Muscle of arm (tissue), 14 donors: ENCODE measurements around the gene AFTPH. TPM values are rescaled to one million over a fixed set of nuclear protein-coding genes. Genes with fewer than 3 reads are reported as not detected.

ENCODE experiments used
- DNase-seq: peaks from one replicate; pipeline ENCODE4 v3.0.0-alpha.2; 2013
- long read RNA-seq, 11 donors: transcript quantifications; one replicate each; lab custom pipeline, GENCODE V29; 2026
- polyA plus RNA-seq, 12 donors: library from polyadenylated mRNA; unstranded; fragments of 120-200 nt; gene quantifications; one replicate each; pipeline ENCODE4 v1.2.1, GENCODE V29; 2013; ENCODE audit not compliant: insufficient read length in 12 of 12

The AFTPH gene
- polyA plus RNA-seq = 10 to 100 TPM in 11 of 12 donors, not detected in 1; 16.3 to 36.5 (median 22.8) TPM
- long read RNA-seq, donor 1, partial matches to known transcripts = 7 of 8 reads
- long read RNA-seq, donor 1, other reads (novel, unspliced or antisense) = 0 of 8 reads
- long read RNA-seq, donor 2, full-length matches to known transcripts = 3 of 3 reads
- long read RNA-seq, donor 2, partial matches to known transcripts = 0 of 3 reads
- long read RNA-seq, donor 2, other reads (novel, unspliced or antisense) = 0 of 3 reads
- long read RNA-seq, donor 3, full-length matches to known transcripts = 1 of 1 reads
- long read RNA-seq, donor 3, partial matches to known transcripts = 0 of 1 reads
- long read RNA-seq, donor 3, other reads (novel, unspliced or antisense) = 0 of 1 reads
- long read RNA-seq, donor 4, full-length matches to known transcripts = 1 of 1 reads
- long read RNA-seq, donor 4, partial matches to known transcripts = 0 of 1 reads
- long read RNA-seq, donor 4, other reads (novel, unspliced or antisense) = 0 of 1 reads
- long read RNA-seq, donor 5, full-length matches to known transcripts = 1 of 1 reads
- long read RNA-seq, donor 5, partial matches to known transcripts = 0 of 1 reads
- long read RNA-seq, donor 5, other reads (novel, unspliced or antisense) = 0 of 1 reads
- long read RNA-seq, donor 6, full-length matches to known transcripts = 1 of 1 reads
- long read RNA-seq, donor 6, partial matches to known transcripts = 0 of 1 reads
- long read RNA-seq, donor 6, other reads (novel, unspliced or antisense) = 0 of 1 reads
- long read RNA-seq, donor 7, full-length matches to known transcripts = 1 of 1 reads
- long read RNA-seq, donor 7, partial matches to known transcripts = 0 of 1 reads
- long read RNA-seq, donor 7, other reads (novel, unspliced or antisense) = 0 of 1 reads
- long read RNA-seq, donor 8 = 0 reads
- long read RNA-seq, donor 9, partial matches to known transcripts = 11 of 11 reads
- long read RNA-seq, donor 9, other reads (novel, unspliced or antisense) = 0 of 11 reads
- long read RNA-seq, donor 10, full-length matches to known transcripts = 2 of 2 reads
- long read RNA-seq, donor 10, partial matches to known transcripts = 0 of 2 reads
- long read RNA-seq, donor 10, other reads (novel, unspliced or antisense) = 0 of 2 reads
- long read RNA-seq, donor 11 = 0 reads

- peak; percentile 98 for DNase-seq
These were observed at the start of gene AFTPH for GRCh38 chr2:64523666-64524603. Gene AFTPH, plus strand, starts transcription at chr2:64524328. Its CDS starts 27,147 bp downstream, at chr2:64551475.

- DNase-seq = no peak
These were observed 49.5 kb upstream of the AFTPH start for GRCh38 chr2:64474636-64475035.

- DNase-seq = no peak
These were observed 47.1 kb upstream of the AFTPH start for GRCh38 chr2:64477037-64477436.

GRCh38 chr2:64477979-64478378 is 46.1 kb upstream of the AFTPH start:
- DNase-seq = no peak

- DNase-seq = no peak
These were observed 45.5 kb upstream of the AFTPH start for GRCh38 chr2:64478502-64479230.

- no peak for DNase-seq
These were observed 44.6 kb upstream of the AFTPH start for GRCh38 chr2:64479259-64480117.

- DNase-seq = no peak
These were observed 42.5 kb upstream of the AFTPH start for GRCh38 chr2:64481665-64482064.

- DNase-seq = no peak
These were observed 41.9 kb upstream of the AFTPH start for GRCh38 chr2:64482243-64482642.

GRCh38 chr2:64482765-64483504 is 41.2 kb upstream of the AFTPH start:
- DNase-seq = no peak

- DNase-seq = no peak
These were observed 38.8 kb upstream of the AFTPH start for GRCh38 chr2:64485331-64485730.

GRCh38 chr2:64485961-64486360 is 38.2 kb upstream of the AFTPH start:
- peak; percentile 57 for DNase-seq

- DNase-seq = no peak
These were observed 36.7 kb upstream of the AFTPH start for GRCh38 chr2:64487256-64488049.

- peak; percentile 64 for DNase-seq
These were observed 35.8 kb upstream of the AFTPH start for GRCh38 chr2:64488050-64488974.

GRCh38 chr2:64489081-64489751 is 34.9 kb upstream of the AFTPH start:
- DNase-seq = no peak

- DNase-seq = no peak
These were observed 32.7 kb upstream of the AFTPH start for GRCh38 chr2:64491426-64491825.

GRCh38 chr2:64492272-64492671 is 31.9 kb upstream of the AFTPH start:
- DNase-seq = no peak
